K562 (cell line): ENCODE measurements around the gene ATG12. TPM values are rescaled to one million over a fixed set of nuclear protein-coding genes. Genes with fewer than 3 reads are reported as not detected.

Source experiments
- ATAC-seq: fragments of 200-7000 bp; cut with Tn5 transposase; 3 replicates; pipeline ENCODE4 v1.9.1; 2020; ENCODE audit warnings: moderate library complexity
- BruUV-seq: library from RNA; stranded (reverse); fragments of 400-500 nt; replicated peaks from 2 replicates; lab custom pipeline; 2021; lab: Mats Ljungman, UMichigan
- CTCF ChIA-PET: fragments of 300-600 bp; formaldehyde crosslinking; extraction: SDS; loops from one replicate; lab custom pipeline; 2021; ENCODE audit warnings: low intra/inter-chr PET ratio; lab: Yijun Ruan, JAX
- POLR2A ChIA-PET: fragments of 300-600, 350-650 bp; sonication (Branson Sonifier 250); formaldehyde crosslinking; extraction: SDS; loops from one replicate; lab custom pipeline; 2021; ENCODE audit warnings: antibody characterized with exemption, inconsistent platforms; lab: Yijun Ruan, JAX
- DNase-seq, 4 experiments: peaks; one replicate each; pipeline versions ENCODE4 v3.0.0 to v3.0.0-alpha.2; 2011 to 2018; ENCODE audit warnings: low spot score in 3 of 4, mixed read lengths in 3 of 4; ENCODE audit errors: extremely low read depth in 1 of 4
- FAIRE-seq: peaks from 2 replicates; lab custom pipeline; 2011; peaks lifted over from hg19 to GRCh38; lab: Jason Lieb, UNC
- H2AFZ ChIP-seq: 2 replicates; pipeline ENCODE4 v1.6.0; 2011; ENCODE audit warnings: low read depth, low read length, control low read depth, inconsistent platforms
- H3K27ac ChIP-seq: fragments of 200-600 bp; 3 replicates; pipeline ENCODE4 v1.8.0; 2011; ENCODE audit warnings: low read depth, mild to moderate bottlenecking, control low read depth, inconsistent platforms, low read length, moderate library complexity, mixed read lengths; ENCODE audit errors: extremely low read depth
- H3K27me3 ChIP-seq, 2 experiments: fragments of 300-600 bp in 1 of 2; 2 replicates in 1 of 2; 3 replicates in 1 of 2; pipeline versions ENCODE4 v1.6.0 to v1.8.0; 2011; ENCODE audit warnings: inconsistent platforms in 2 of 2, low read length in 2 of 2, mild to moderate bottlenecking in 1 of 2, mixed read lengths in 1 of 2, moderate library complexity in 1 of 2; ENCODE audit not compliant: control insufficient read depth in 2 of 2, insufficient read depth in 2 of 2
- H3K36me3 ChIP-seq: fragments of 300-600 bp; 3 replicates; pipeline ENCODE4 v1.8.0; 2011; ENCODE audit warnings: mild to moderate bottlenecking, low read length, inconsistent platforms; ENCODE audit not compliant: control insufficient read depth, insufficient read depth
- H3K4me1 ChIP-seq, 2 experiments: fragments of 200-600 bp in 1 of 2; replicated peaks in 1 of 2; 2 replicates in 1 of 2; 3 replicates in 1 of 2; pipeline versions ENCODE4 v1.5.1 to v1.8.0; 2011; ENCODE audit warnings: inconsistent platforms in 2 of 2, low read length in 2 of 2, mild to moderate bottlenecking in 1 of 2, mixed read lengths in 1 of 2, moderate library complexity in 1 of 2; ENCODE audit not compliant: control insufficient read depth in 2 of 2, insufficient read depth in 2 of 2
- H3K4me2 ChIP-seq: 2 replicates; pipeline ENCODE4 v1.6.1; 2011; ENCODE audit warnings: low read length, control low read depth, inconsistent platforms, mixed read lengths; ENCODE audit not compliant: insufficient read depth
- H3K4me3 ChIP-seq: fragments of 200-600 bp; sonication (generic), shearing (Covaris generic); 2 replicates; pipeline ENCODE4 v1.5.1; 2016; ENCODE audit warnings: control low read depth, inconsistent platforms
- H3K79me2 ChIP-seq: fragments of 200-600 bp; 3 replicates; pipeline ENCODE4 v1.8.0; 2011; ENCODE audit warnings: low read length, inconsistent platforms; ENCODE audit not compliant: control insufficient read depth, insufficient read depth
- H3K9ac ChIP-seq, 2 experiments: 2 replicates each; pipeline versions ENCODE4 v1.6.0 to v1.6.1; 2011; ENCODE audit warnings: low read depth in 2 of 2, low read length in 2 of 2, control low read depth in 1 of 2, inconsistent platforms in 1 of 2, mild to moderate bottlenecking in 1 of 2, mixed read lengths in 1 of 2; ENCODE audit not compliant: insufficient read depth in 1 of 2
- H3K9me1 ChIP-seq: one replicate; pipeline ENCODE4 v1.6.0; 2011; ENCODE audit warnings: inconsistent platforms, mild to moderate bottlenecking, low read length, moderate library complexity; ENCODE audit not compliant: control insufficient read depth, insufficient read depth
- H3K9me3 ChIP-seq: replicated peaks from 2 replicates; pipeline ENCODE4 v1.5.1; 2011; ENCODE audit warnings: low read depth, low read length, inconsistent platforms; ENCODE audit not compliant: control insufficient read depth, insufficient read depth
- H4K20me1 ChIP-seq: replicated peaks from 2 replicates; pipeline ENCODE4 v1.6.1; 2011; ENCODE audit warnings: low read length, inconsistent platforms, mixed read lengths; ENCODE audit not compliant: control insufficient read depth, insufficient read depth
- BRF1 ChIP-seq: IDR thresholded peaks from 3 replicates; pipeline ENCODE4 v1.6.1; 2011; ENCODE audit warnings: borderline replicate concordance, mild to moderate bottlenecking; ENCODE audit not compliant: insufficient read length; ENCODE audit errors: extremely low read depth
- CEBPB ChIP-seq: fragments of 450-650 bp; IDR thresholded peaks from 2 replicates; pipeline ENCODE4 v1.6.1; 2016; ENCODE audit warnings: missing genetic modification characterization, missing compliant biosample characterization
- CEBPG ChIP-seq, 3 experiments: fragments of 200-800 bp in 1 of 3; sonication (Bioruptor generic) in 1 of 3; sonication (generic) in 1 of 3; formaldehyde crosslinking in 1 of 3; IDR thresholded peaks in 2 of 3; conservative IDR thresholded peaks in 1 of 3; 2 replicates each; pipeline versions ENCODE4 v1.6.1 to v1.8.0; 2016 to 2022; ENCODE audit warnings: missing compliant biosample characterization in 2 of 3, missing genetic modification characterization in 2 of 3, mild to moderate bottlenecking in 1 of 3, missing genetic modification reagents in 1 of 3
- GTF2F1 ChIP-seq: IDR thresholded peaks from 2 replicates; pipeline ENCODE4 v1.6.1; 2011; ENCODE audit warnings: low read depth, low read length, improper control_type of control experiment
- HNRNPK ChIP-seq: fragments of 200-400 bp; formaldehyde crosslinking; IDR thresholded peaks from one replicate; pipeline ENCODE4 v1.6.1; 2018; ENCODE audit warnings: mild to moderate bottlenecking, low read depth, low read length; ENCODE audit not compliant: poor library complexity, severe bottlenecking
- HSF4 ChIP-seq: fragments of 250-450 bp; sonication (Bioruptor Pico); IDR thresholded peaks from 2 replicates; pipeline ENCODE4 v2.1.2; 2022; ENCODE audit warnings: mild to moderate bottlenecking, moderate library complexity, borderline replicate concordance
- LCOR ChIP-seq: sonication (generic); formaldehyde crosslinking; IDR thresholded peaks from 2 replicates; pipeline ENCODE4 v1.8.0; 2022; ENCODE audit warnings: mild to moderate bottlenecking, missing genetic modification reagents
- PRMT5 ChIP-seq: sonication (generic); formaldehyde crosslinking; IDR thresholded peaks from 2 replicates; pipeline ENCODE4 v1.5.0; 2020; ENCODE audit warnings: missing genetic modification reagents
- PYGO2 ChIP-seq: fragments of 450-650 bp; IDR thresholded peaks from 2 replicates; pipeline ENCODE4 v1.6.1; 2016; ENCODE audit warnings: mild to moderate bottlenecking, missing genetic modification characterization, moderate library complexity, missing compliant biosample characterization
- U2AF1 ChIP-seq: fragments of 200-400 bp; formaldehyde crosslinking; optimal IDR thresholded peaks from 2 replicates; pipeline ENCODE3; 2017; ENCODE audit warnings: mild to moderate bottlenecking, low read depth, low read length, moderate library complexity
- XRCC4 ChIP-seq: IDR thresholded peaks from one replicate; pipeline ENCODE4 v1.6.1; 2011; ENCODE audit not compliant: insufficient read depth, insufficient read length; ENCODE audit errors: extremely low read depth
- ZNF133 ChIP-seq: fragments of 250-450 bp; sonication (Bioruptor Pico); IDR thresholded peaks from 2 replicates; pipeline ENCODE4 v1.4.0; 2020; ENCODE audit warnings: mild to moderate bottlenecking
- ZNF174 ChIP-seq: fragments of 250-450 bp; sonication (Bioruptor Pico); IDR thresholded peaks from 2 replicates; pipeline ENCODE4 v1.4.0; 2020; ENCODE audit warnings: mild to moderate bottlenecking
- ZSCAN32 ChIP-seq: fragments of 450-650 bp; formaldehyde crosslinking; IDR thresholded peaks from 2 replicates; pipeline ENCODE4 v1.4.0; 2020; ENCODE audit warnings: mild to moderate bottlenecking, moderate library complexity
- WGBS: fragments of 100-300 bp; shearing (Covaris generic); methylation state at CpG from one replicate; pipeline ENCODE4 v1.1.6; 2016; ENCODE audit warnings: low coverage, mixed read lengths; ENCODE audit not compliant: insufficient coverage; ENCODE audit errors: missing lambda C conversion rate; 5-methylcytosine and 5-hydroxymethylcytosine counted together
- in situ Hi-C: fragments of 300-500 bp; cut with MboI; formaldehyde crosslinking; loops from 4 replicates; pipeline ENCODE4 v1.15.0; 2018; ENCODE audit warnings: inconsistent platforms, mixed read lengths
- intact Hi-C: fragments of 100-400 bp; cut with micrococcal nuclease; formaldehyde crosslinking; loops from 2 replicates; pipeline ENCODE4 v1.14.2; 2022
- polyA plus RNA-seq, 8 experiments: library from polyadenylated mRNA; depleted of rRNA in 4 of 8; stranded (reverse) in 5 of 8; unstranded in 3 of 8; fragments of >200 nt; fragmentation: Nextera tagmentation in 2 of 8; fragmentation: Illumina TruSeq in 1 of 8; extraction: Ambion mirVana in 2 of 8; extraction: Trizol in 1 of 8; gene quantifications; 2 replicates each; pipeline versions ENCODE4 v1.2.1 to v1.2.3, GENCODE V29; 2011 to 2014; ENCODE audit warnings: inconsistent platforms in 1 of 8, missing spikeins in 1 of 8
- total RNA-seq, 7 experiments: library from RNA; depleted of rRNA in 6 of 7; stranded (reverse); fragments of >200 nt in 6 of 7; fragmentation: Illumina TruSeq in 2 of 7; extraction: Trizol in 2 of 7; gene quantifications; 2 replicates each; pipeline versions ENCODE4 v1.2.1 to v1.2.3, GENCODE V29; 2011 to 2021; ENCODE audit warnings: low replicate concordance in 1 of 7
- TF ChIP-seq, protein P1 (sequence below): fragments of 250-450 bp; sonication (Bioruptor Pico); IDR thresholded peaks from 2 replicates; pipeline ENCODE4 v1.8.0; 2021; ENCODE audit warnings: moderate library complexity, mild to moderate bottlenecking, inconsistent platforms

The ATG12 gene
- total and polyA plus RNA-seq, 9 of the 15 experiments (the other 6 are each of a cell fraction or from before 2014, with no cell fraction given) = 21.6 to 132 (median 61.3) TPM

- WGBS = 0% methylated on average over 1 of the region's 1 CpG
- ATAC-seq = no peak
- Histone ChIP-seq H3K27ac (no peak overlapping the region), H4K20me1 (no peaks in the 10 kb centered on the region), H3K9me1 (no peaks in the 10 kb centered on the region), H3K9me3 (no peaks in the 10 kb centered on the region), H3K36me3 (no peaks in the 10 kb centered on the region), H3K4me2 (no peak overlapping the region), H2AFZ (no peak overlapping the region), H3K9ac (no peak overlapping the region), H3K27me3 (no peaks in the 10 kb centered on the region; a peak in 1 of 5 replicates), H3K4me3 (no peak overlapping the region), H3K4me1 (no peaks in the 10 kb centered on the region), H3K79me2 (no peaks in the 10 kb centered on the region)
- intact Hi-C loops = no loop called here
- no peak for FAIRE-seq
- ChIA-PET CTCF (no interaction called here), POLR2A (no interaction called here)
- TF ChIP-seq LCOR (CRISPR knock-in tag) = no peak
- no peak for TF ChIP-seq U2AF1
- TF ChIP-seq HNRNPK = no peak
- no peak for TF ChIP-seq ZSCAN32
- no peak for TF ChIP-seq HSF4
- TF ChIP-seq XRCC4 = no peak
- no peak for DNase-seq
- no TSS peak for BruUV-seq
- in situ Hi-C loops = no loop called here
These were observed 45.7 kb downstream of the ATG12 start for GRCh38 chr5:115795700-115796099.

DNA sequence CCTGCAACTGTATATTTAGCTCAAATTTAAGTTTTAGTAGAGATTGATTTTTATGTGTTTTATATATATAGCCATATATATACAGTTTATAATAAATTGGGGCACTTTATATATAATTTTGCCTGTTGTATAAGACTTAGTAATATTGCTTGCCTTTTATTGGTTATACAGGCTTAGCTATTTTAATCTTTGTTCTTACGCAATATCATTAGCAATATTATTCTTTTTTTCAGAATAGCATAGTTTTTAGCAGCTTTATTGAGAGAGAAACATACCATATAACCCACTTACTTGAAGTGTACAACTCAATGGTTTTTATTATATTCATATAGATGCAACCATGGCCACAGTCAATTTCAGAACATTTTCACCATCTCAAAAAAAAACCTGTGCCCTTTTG is 52.9 kb downstream of the ATG12 start:
- DNase-seq = no peak
- Histone ChIP-seq H4K20me1 (no peaks in the 10 kb centered on the region), H3K4me1 (no peaks in the 10 kb centered on the region), H3K9me1 (no peaks in the 10 kb centered on the region)
- peak; percentile 30; the same call in 1 of the 2 replicates for TF ChIP-seq CEBPB (tag)
- no peak for TF ChIP-seq PRMT5 (CRISPR knock-in tag)
- no peak for TF ChIP-seq BRF1
- TF ChIP-seq CEBPG (CRISPR knock-in tag; IDR thresholded peaks at IDR 0.05) = no peak
- TF ChIP-seq CEBPG (tag; conservative IDR thresholded peaks at IDR 0.05 in 1 of 2, IDR thresholded peaks at IDR 0.05 in 1 of 2) = peak in 1 of 2 experiments; percentile 66; a peak in 2 of 4 replicates
- no peak for TF ChIP-seq ZNF133
- no peak for TF ChIP-seq GTF2F1
- TF ChIP-seq PYGO2 = no peak
- TF ChIP-seq, protein P1, sequence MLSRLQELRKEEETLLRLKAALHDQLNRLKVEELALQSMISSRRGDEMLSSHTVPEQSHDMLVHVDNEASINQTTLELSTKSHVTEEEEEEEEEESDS (CRISPR knock-in tag) = no peak
- no peak for TF ChIP-seq ZNF174 (CRISPR knock-in tag)
- TF ChIP-seq, all 486 proteins: peak for 2
- FAIRE-seq = no peak
- no peaks in the 10 kb centered on the region for H3K9me3 ChIP-seq
- intact Hi-C loops (no loop called here), in situ Hi-C loops (no loop called here)
- H3K79me2 ChIP-seq = no peaks in the 10 kb centered on the region
- H2AFZ ChIP-seq = no peak overlapping the region
- H3K9ac ChIP-seq = no peak overlapping the region
- no peak for ATAC-seq
- WGBS = 0% methylated on average over 1 of the region's 1 CpG
- no peak overlapping the region for H3K4me3 ChIP-seq
- ChIA-PET POLR2A (no interaction called here), CTCF (no interaction called here)
- H3K27me3 ChIP-seq = no peaks in the 10 kb centered on the region
- H3K27ac ChIP-seq = no peak overlapping the region
- H3K4me2 ChIP-seq = no peak overlapping the region
- no peaks in the 10 kb centered on the region for H3K36me3 ChIP-seq
- no TSS peak for BruUV-seq
